GM23338 (cell line): ENCODE results near the gene RGS6.
A peak's percentile ranks its signal among the peaks of the same experiment; 100 is the strongest.

Experiments
- EZH2 ChIP-seq: fragments of 200-600 bp; sonication (generic); IDR thresholded peaks from one replicate; pipeline ENCODE4 v1.8.0; 2017; ENCODE audit warnings: antibody characterized with exemption, mild to moderate bottlenecking, low read depth; ENCODE audit not compliant: unreplicated experiment
- JUNB ChIP-seq: IDR thresholded peaks from one replicate; pipeline ENCODE4 v1.6.1; 2016; ENCODE audit warnings: antibody characterized with exemption; ENCODE audit not compliant: unreplicated experiment
- POLR2AphosphoS5 ChIP-seq: IDR thresholded peaks from 2 replicates; pipeline ENCODE4 v1.6.1; 2016; ENCODE audit warnings: antibody characterized with exemption, low read depth
- TF ChIP-seq, protein P1 (sequence below), 2 experiments: fragments of 200-600 bp in 1 of 2; sonication (generic) in 1 of 2; conservative IDR thresholded peaks; 2 replicates each; pipeline versions ENCODE4 v1.5.1 to v1.6.1; 2016 to 2017; ENCODE audit warnings: antibody characterized with exemption in 2 of 2, low read depth in 2 of 2, mild to moderate bottlenecking in 2 of 2, moderate library complexity in 1 of 2

DNA sequence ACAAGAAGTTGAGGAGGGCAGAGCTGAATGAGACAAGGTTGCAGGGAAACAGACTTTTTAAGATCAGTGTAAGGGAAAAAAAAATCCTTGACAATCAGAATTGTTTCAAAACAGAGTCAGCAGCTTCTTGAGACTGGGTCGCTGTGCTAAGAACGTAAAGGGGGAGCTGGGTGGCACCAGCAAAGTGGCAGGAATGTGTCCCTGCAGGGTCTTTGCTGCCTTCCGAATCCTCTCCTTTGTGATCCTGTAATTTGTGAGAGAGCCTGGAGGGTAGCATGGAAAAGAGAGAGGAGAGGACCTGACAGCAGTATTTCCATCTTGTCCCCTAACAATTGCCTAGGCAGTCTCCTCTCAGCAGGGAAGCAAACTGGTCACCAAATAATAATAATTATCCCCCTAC, 472.8 kb downstream of the RGS6 start:
- TF ChIP-seq, protein P1, sequence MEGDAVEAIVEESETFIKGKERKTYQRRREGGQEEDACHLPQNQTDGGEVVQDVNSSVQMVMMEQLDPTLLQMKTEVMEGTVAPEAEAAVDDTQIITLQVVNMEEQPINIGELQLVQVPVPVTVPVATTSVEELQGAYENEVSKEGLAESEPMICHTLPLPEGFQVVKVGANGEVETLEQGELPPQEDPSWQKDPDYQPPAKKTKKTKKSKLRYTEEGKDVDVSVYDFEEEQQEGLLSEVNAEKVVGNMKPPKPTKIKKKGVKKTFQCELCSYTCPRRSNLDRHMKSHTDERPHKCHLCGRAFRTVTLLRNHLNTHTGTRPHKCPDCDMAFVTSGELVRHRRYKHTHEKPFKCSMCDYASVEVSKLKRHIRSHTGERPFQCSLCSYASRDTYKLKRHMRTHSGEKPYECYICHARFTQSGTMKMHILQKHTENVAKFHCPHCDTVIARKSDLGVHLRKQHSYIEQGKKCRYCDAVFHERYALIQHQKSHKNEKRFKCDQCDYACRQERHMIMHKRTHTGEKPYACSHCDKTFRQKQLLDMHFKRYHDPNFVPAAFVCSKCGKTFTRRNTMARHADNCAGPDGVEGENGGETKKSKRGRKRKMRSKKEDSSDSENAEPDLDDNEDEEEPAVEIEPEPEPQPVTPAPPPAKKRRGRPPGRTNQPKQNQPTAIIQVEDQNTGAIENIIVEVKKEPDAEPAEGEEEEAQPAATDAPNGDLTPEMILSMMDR (conservative IDR thresholded peaks at IDR 0.05; ENCODE audit: low read depth in 2 of 2), result peak in 1 of 2 experiments; percentile 23; a peak in 1 of 4 replicates
- TF ChIP-seq JUNB (no peak), EZH2 (no peak), POLR2AphosphoS5 (no peak)
